Measurements from ENCODE around the gene ADGRD1.

DNA sequence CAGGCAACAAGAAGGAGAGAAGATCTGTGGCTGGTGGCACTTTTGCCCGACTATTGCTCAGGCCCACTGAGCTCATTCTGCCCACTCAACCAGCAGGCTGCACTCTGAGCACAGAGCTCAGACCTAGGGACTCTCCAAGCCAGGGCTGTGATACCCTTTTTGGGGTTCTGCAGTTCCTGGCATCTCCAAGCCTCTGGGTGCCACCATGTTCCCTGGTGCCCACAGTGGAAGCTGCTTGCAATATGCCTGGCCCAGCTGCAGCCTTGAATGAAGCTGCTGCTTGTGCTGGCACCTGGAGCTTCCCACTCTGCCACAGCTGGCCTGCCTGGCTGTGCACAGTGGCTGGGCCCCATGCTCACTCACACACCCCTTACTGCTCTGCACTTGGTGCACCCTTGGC is 236.1 kb downstream of the ADGRD1 start:
- TF ChIP-seq, protein P1, sequence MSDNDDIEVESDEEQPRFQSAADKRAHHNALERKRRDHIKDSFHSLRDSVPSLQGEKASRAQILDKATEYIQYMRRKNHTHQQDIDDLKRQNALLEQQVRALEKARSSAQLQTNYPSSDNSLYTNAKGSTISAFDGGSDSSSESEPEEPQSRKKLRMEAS (IDR thresholded peaks at IDR 0.05; ENCODE audit: low read depth, low read length): no peak
- TF ChIP-seq, protein P2, sequence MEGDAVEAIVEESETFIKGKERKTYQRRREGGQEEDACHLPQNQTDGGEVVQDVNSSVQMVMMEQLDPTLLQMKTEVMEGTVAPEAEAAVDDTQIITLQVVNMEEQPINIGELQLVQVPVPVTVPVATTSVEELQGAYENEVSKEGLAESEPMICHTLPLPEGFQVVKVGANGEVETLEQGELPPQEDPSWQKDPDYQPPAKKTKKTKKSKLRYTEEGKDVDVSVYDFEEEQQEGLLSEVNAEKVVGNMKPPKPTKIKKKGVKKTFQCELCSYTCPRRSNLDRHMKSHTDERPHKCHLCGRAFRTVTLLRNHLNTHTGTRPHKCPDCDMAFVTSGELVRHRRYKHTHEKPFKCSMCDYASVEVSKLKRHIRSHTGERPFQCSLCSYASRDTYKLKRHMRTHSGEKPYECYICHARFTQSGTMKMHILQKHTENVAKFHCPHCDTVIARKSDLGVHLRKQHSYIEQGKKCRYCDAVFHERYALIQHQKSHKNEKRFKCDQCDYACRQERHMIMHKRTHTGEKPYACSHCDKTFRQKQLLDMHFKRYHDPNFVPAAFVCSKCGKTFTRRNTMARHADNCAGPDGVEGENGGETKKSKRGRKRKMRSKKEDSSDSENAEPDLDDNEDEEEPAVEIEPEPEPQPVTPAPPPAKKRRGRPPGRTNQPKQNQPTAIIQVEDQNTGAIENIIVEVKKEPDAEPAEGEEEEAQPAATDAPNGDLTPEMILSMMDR (IDR thresholded peaks at IDR 0.05; ENCODE audit: low read depth, low read length): no peak
- TF ChIP-seq POLR2A (IDR thresholded peaks at IDR 0.05; ENCODE audit: extremely low read depth, insufficient read length) (no peak), MYC (IDR thresholded peaks at IDR 0.05; ENCODE audit: low read depth, low read length) (no peak)

All from NB4 (cell line).